Chondrocyte (in vitro differentiated cells): Measurements from ENCODE around the gene ELAVL4. TPM values are rescaled to one million over a fixed set of nuclear protein-coding genes. Genes with fewer than 3 reads are reported as not detected.

ENCODE experiments used
- DNase-seq: peaks from one replicate; pipeline ENCODE4 v3.0.0; 2021; ENCODE audit warnings: mixed read lengths, low spot score
- H3K27ac Mint-ChIP-seq: one replicate; pipeline ENCODE4 v1.8.0; 2021; ENCODE audit warnings: mild to moderate bottlenecking, moderate library complexity, mixed read lengths; ENCODE audit not compliant: unreplicated experiment
- H3K27me3 Mint-ChIP-seq: 2 replicates; pipeline ENCODE4 v1.8.0; 2021; ENCODE audit warnings: low read depth, mixed read lengths
- H3K36me3 Mint-ChIP-seq: 2 replicates; pipeline ENCODE4 v1.8.0; 2021; ENCODE audit warnings: low read depth, mixed read lengths
- H3K4me1 Mint-ChIP-seq: 2 replicates; pipeline ENCODE4 v1.8.0; 2021; ENCODE audit warnings: low read depth, mild to moderate bottlenecking, mixed read lengths
- H3K4me3 Mint-ChIP-seq: one replicate; pipeline ENCODE4 v1.8.0; 2021; ENCODE audit warnings: mild to moderate bottlenecking, moderate library complexity, mixed read lengths; ENCODE audit not compliant: unreplicated experiment
- H3K9me3 Mint-ChIP-seq: 2 replicates; pipeline ENCODE4 v1.8.0; 2021; ENCODE audit warnings: low read depth, mixed read lengths
- CTCF ChIP-seq: fragments of 200-600 bp; sonication (generic); IDR thresholded peaks from 2 replicates; pipeline ENCODE4 v1.5.0; 2021; ENCODE audit warnings: antibody characterized with exemption, mild to moderate bottlenecking, moderate library complexity
- long read RNA-seq: library from polyadenylated mRNA; stranded (forward); transcript quantifications from one replicate; pipeline ENCODE4 v2.0.0, GENCODE V29; 2021
- total RNA-seq: library from RNA; stranded (reverse); gene quantifications from 3 replicates; pipeline ENCODE4 v1.2.1, GENCODE V29; 2021

ELAVL4 gene
- not detected in 3 replicates for total RNA-seq
- long read RNA-seq, result 0 reads

- TF ChIP-seq CTCF, result no peak
- Mint-ChIP-seq H3K36me3 (no peaks in the 10 kb centered on the region), H3K4me3 (no peak within 1 kb of the TSS), H3K27ac (no peak within 1 kb of the TSS), H3K27me3 (peaks cover 9% of the 10 kb centered on the region), H3K4me1 (no peaks in the 10 kb centered on the region), H3K9me3 (no peaks in the 10 kb centered on the region)
- DNase-seq, result no peak
Measured at GRCh38 chr1:50108497-50109059, at the start of gene ELAVL4. Gene ELAVL4, plus strand, starts transcription at chr1:50108920. Its CDS starts 270 bp downstream, at chr1:50109190.

- H3K4me1 Mint-ChIP-seq, result no peaks in the 10 kb centered on the region
- H3K27ac Mint-ChIP-seq, result no peak overlapping the region
- H3K9me3 Mint-ChIP-seq, result peaks cover 14% of the 10 kb centered on the region
- no peaks in the 10 kb centered on the region for H3K27me3 Mint-ChIP-seq
- DNase-seq, result no peak
- no peak for TF ChIP-seq CTCF
- no peaks in the 10 kb centered on the region for H3K36me3 Mint-ChIP-seq
- H3K4me3 Mint-ChIP-seq, result no peak overlapping the region
Measured at GRCh38 chr1:50060279-50060678, 48.4 kb upstream of the ELAVL4 start.

GRCh38 chr1:50066806-50067205 is 41.9 kb upstream of the ELAVL4 start:
- Mint-ChIP-seq H3K27me3 (no peaks in the 10 kb centered on the region), H3K4me1 (no peaks in the 10 kb centered on the region), H3K27ac (no peak overlapping the region), H3K36me3 (no peaks in the 10 kb centered on the region), H3K9me3 (peaks cover 16% of the 10 kb centered on the region), H3K4me3 (no peak overlapping the region)
- DNase-seq, result no peak
- TF ChIP-seq CTCF, result no peak

- no peaks in the 10 kb centered on the region for H3K4me1 Mint-ChIP-seq
Measured at GRCh38 chr1:50074931-50075330, 33.8 kb upstream of the ELAVL4 start.

GRCh38 chr1:50077273-50077672 is 31.4 kb upstream of the ELAVL4 start:
- Mint-ChIP-seq H3K27me3 (no peaks in the 10 kb centered on the region), H3K9me3 (peaks cover 25% of the 10 kb centered on the region), H3K4me1 (no peaks in the 10 kb centered on the region), H3K27ac (no peak overlapping the region), H3K4me3 (no peak overlapping the region), H3K36me3 (no peaks in the 10 kb centered on the region)
- no peak for DNase-seq
- TF ChIP-seq CTCF, result no peak

More at GRCh38 chr1:50074931-50075330, 33.8 kb upstream of the ELAVL4 start:
- no peak overlapping the region for H3K4me3 Mint-ChIP-seq
- no peak overlapping the region for H3K27ac Mint-ChIP-seq
- H3K36me3 Mint-ChIP-seq, result no peaks in the 10 kb centered on the region
- no peaks in the 10 kb centered on the region for H3K27me3 Mint-ChIP-seq
- peaks cover 31% of the 10 kb centered on the region for H3K9me3 Mint-ChIP-seq
- no peak for DNase-seq
- TF ChIP-seq CTCF, result no peak
